Breast epithelium (tissue), 4 donors: Measurements from ENCODE around the gene COL28A1. TPM values are rescaled to one million over a fixed set of nuclear protein-coding genes. Genes with fewer than 3 reads are reported as not detected.

Source experiments
- DNase-seq, 2 donors: peaks; one replicate each; pipeline ENCODE4 v3.0.0-alpha.2; 2019; ENCODE audit warnings: low spot score in 2 of 2
- H3K27ac ChIP-seq, 2 donors: fragments of 200-600 bp; sonication (generic) in 1 of 2; one replicate each; pipeline ENCODE4 v1.5.1; 2016 to 2019; ENCODE audit warnings: mild to moderate bottlenecking in 1 of 2
- H3K27me3 ChIP-seq, 2 donors: fragments of 200-600 bp; sonication (generic) in 1 of 2; one replicate each; pipeline versions ENCODE4 v1.5.1 to v1.6.0; 2017 to 2019; ENCODE audit warnings: control low read depth in 1 of 2, mild to moderate bottlenecking in 1 of 2
- H3K36me3 ChIP-seq: fragments of 200-600 bp; one replicate; pipeline ENCODE4 v1.5.1; 2019
- H3K4me1 ChIP-seq, 2 donors: fragments of 200-600 bp; sonication (generic); one replicate each; pipeline ENCODE4 v1.5.1; 2016 to 2019; ENCODE audit warnings: control low read depth in 1 of 2
- H3K4me3 ChIP-seq, 3 donors: fragments of 200-600 bp; sonication (generic); 1 replicate in 2 of 3; 2 replicates in 1 of 3; pipeline ENCODE4 v1.5.1; 2016 to 2019; ENCODE audit warnings: mild to moderate bottlenecking in 3 of 3, moderate library complexity in 2 of 3
- H3K9me3 ChIP-seq, 2 donors: fragments of 200-600 bp; sonication (generic) in 1 of 2; one replicate each; pipeline ENCODE4 v1.5.1; 2016 to 2019; ENCODE audit warnings: control low read depth in 1 of 2
- CTCF ChIP-seq, 3 donors: fragments of 450-650 bp; IDR thresholded peaks; one replicate each; pipeline ENCODE4 v1.5.1; 2016 to 2017; ENCODE audit warnings: antibody characterized with exemption in 3 of 3, mild to moderate bottlenecking in 3 of 3, moderate library complexity in 3 of 3
- POLR2A ChIP-seq: fragments of 450-650 bp; IDR thresholded peaks from one replicate; pipeline ENCODE4 v1.6.1; 2016; ENCODE audit warnings: antibody characterized with exemption, mild to moderate bottlenecking, moderate library complexity
- POLR2AphosphoS5 ChIP-seq, 3 donors: sonication (generic); formaldehyde crosslinking; IDR thresholded peaks; one replicate each; pipeline ENCODE4 v1.6.1; 2017; ENCODE audit warnings: antibody characterized with exemption in 3 of 3
- intact Hi-C: fragments of 100-400 bp; cut with DNase I; formaldehyde crosslinking; loops from one replicate; pipeline ENCODE4 v1.15.1; 2023; ENCODE audit warnings: low total_unique reads
- total RNA-seq, 3 donors: library from RNA; depleted of rRNA; stranded (reverse); fragments of >200 nt; gene quantifications; one replicate each; pipeline ENCODE4 v1.1.0, GENCODE V29; 2016

Gene COL28A1
- total RNA-seq, 3 donors from 2014 or later = 1.1 to 5.7 (median 4.9) TPM

GRCh38 chr7:7435978-7436377 is 99.7 kb downstream of the COL28A1 start:
- intact Hi-C loops = no loop called here
- Histone ChIP-seq H3K36me3 (no peaks in the 10 kb centered on the region), H3K9me3 (no peaks in the 10 kb centered on the region), H3K27me3 (no peaks in the 10 kb centered on the region), H3K4me3 (no peak overlapping the region), H3K4me1 (no peaks in the 10 kb centered on the region), H3K27ac (no peak overlapping the region)
- DNase-seq = no peak
- TF ChIP-seq POLR2A (no peak), CTCF (IDR thresholded peaks at IDR 0.05) (no peak), POLR2AphosphoS5 (IDR thresholded peaks at IDR 0.05) (no peak)

- Histone ChIP-seq H3K4me3 (no peak overlapping the region), H3K27me3 (no peaks in the 10 kb centered on the region), H3K36me3 (no peaks in the 10 kb centered on the region), H3K9me3 (no peaks in the 10 kb centered on the region), H3K27ac (peak overlapping the region in 1 of 2 donors; percentile 3), H3K4me1 (no peaks in the 10 kb centered on the region)
- no peak for TF ChIP-seq CTCF (IDR thresholded peaks at IDR 0.05)
- TF ChIP-seq POLR2A = no peak
- TF ChIP-seq POLR2AphosphoS5 (IDR thresholded peaks at IDR 0.05) = no peak
- DNase-seq = no peak
- intact Hi-C loops = no loop called here
These were observed 101.3 kb downstream of the COL28A1 start for GRCh38 chr7:7434329-7434728.

GRCh38 chr7:7433811-7434210 is 101.9 kb downstream of the COL28A1 start:
- no peak for DNase-seq
- no peaks in the 10 kb centered on the region for H3K27me3 ChIP-seq
- H3K4me1 ChIP-seq = no peaks in the 10 kb centered on the region
- no peak overlapping the region for H3K27ac ChIP-seq
- H3K36me3 ChIP-seq = no peaks in the 10 kb centered on the region
- intact Hi-C loops = no loop called here
- H3K9me3 ChIP-seq = no peaks in the 10 kb centered on the region
- H3K4me3 ChIP-seq = no peak overlapping the region
- TF ChIP-seq CTCF (IDR thresholded peaks at IDR 0.05) (no peak), POLR2AphosphoS5 (IDR thresholded peaks at IDR 0.05) (no peak), POLR2A (no peak)

GRCh38 chr7:7432979-7433378 is 102.7 kb downstream of the COL28A1 start:
- Histone ChIP-seq H3K4me1 (no peaks in the 10 kb centered on the region), H3K9me3 (no peaks in the 10 kb centered on the region), H3K27ac (no peak overlapping the region), H3K27me3 (no peaks in the 10 kb centered on the region), H3K4me3 (no peak overlapping the region), H3K36me3 (no peaks in the 10 kb centered on the region)
- TF ChIP-seq CTCF (IDR thresholded peaks at IDR 0.05) (no peak), POLR2A (no peak), POLR2AphosphoS5 (IDR thresholded peaks at IDR 0.05) (no peak)
- no peak for DNase-seq
- intact Hi-C loops = no loop called here

DNA sequence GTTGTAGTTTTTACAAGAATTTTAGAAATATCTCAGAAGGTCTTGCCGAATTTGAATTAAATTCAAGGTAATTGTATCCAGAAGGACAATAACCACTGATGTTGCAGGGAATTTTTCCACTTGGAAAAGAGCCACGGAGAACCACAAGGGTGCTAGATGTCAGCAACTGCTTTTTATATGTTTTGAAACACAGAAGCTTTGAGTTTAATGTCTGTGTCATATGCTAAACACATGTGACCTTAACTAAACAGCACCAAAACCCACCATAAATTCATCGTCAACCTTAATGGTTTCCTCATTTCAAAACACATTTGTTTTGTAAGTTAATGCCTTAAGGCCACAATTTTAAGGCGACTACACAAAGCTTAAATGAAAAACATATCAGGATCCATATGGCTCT is 106.9 kb downstream of the COL28A1 start:
- H3K27ac ChIP-seq = no peak overlapping the region
- H3K4me1 ChIP-seq = no peaks in the 10 kb centered on the region
- no peaks in the 10 kb centered on the region for H3K9me3 ChIP-seq
- TF ChIP-seq CTCF (IDR thresholded peaks at IDR 0.05) (no peak), POLR2A (no peak), POLR2AphosphoS5 (IDR thresholded peaks at IDR 0.05) (no peak)
- no peaks in the 10 kb centered on the region for H3K27me3 ChIP-seq
- intact Hi-C loops = no loop called here
- DNase-seq = no peak
- no peak overlapping the region for H3K4me3 ChIP-seq
- H3K36me3 ChIP-seq = no peaks in the 10 kb centered on the region
